Measurements from ENCODE around the gene DNAJC5. TPM values are rescaled to one million over a fixed set of nuclear protein-coding genes. Genes with fewer than 3 reads are reported as not detected.

DNAJC5 gene
- total and polyA plus RNA-seq, 4 donors: 25.1 to 64.5 (median 37.3) TPM

DNA sequence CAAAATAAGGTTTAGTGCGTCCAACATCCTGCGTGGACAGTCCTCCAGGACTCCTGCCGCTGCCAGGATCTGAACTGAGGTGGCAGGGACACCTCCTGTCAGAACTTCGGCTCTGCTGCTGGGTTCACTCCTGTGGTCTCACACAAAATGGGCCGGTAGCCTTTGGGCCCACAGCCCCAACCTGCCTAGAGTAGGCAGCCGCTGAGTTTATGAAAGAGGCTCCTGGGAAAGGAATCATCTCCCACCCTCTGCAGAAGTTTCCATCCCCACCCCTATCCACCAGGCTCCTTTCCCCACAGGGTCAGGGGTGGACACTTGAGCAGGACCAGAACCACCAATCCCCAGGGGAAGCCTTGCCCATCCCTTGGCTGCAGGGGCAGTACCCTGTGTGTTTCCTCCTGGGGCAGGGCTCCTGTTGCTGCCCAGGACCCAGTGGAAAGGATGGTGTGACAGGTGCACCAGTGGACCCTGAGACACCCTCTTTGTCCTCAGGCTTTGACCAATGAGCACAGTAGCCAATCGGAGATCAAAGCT, 35.7 kb upstream of the DNAJC5 start:
- H3K4me1 ChIP-seq (ENCODE audit: control insufficient read depth in 5 of 5, insufficient read depth in 5 of 5, low read length in 5 of 5): peaks cover 7 to 59% (median 31%) of the 10 kb centered on the region in 5 donors
- H3K9ac ChIP-seq (ENCODE audit: insufficient read depth in 1 of 2, low read length in 2 of 2): no peak overlapping the region
- no peaks in the 10 kb centered on the region for H3K9me3 ChIP-seq (ENCODE audit: control insufficient read depth in 4 of 4, insufficient read depth in 3 of 4, low read length in 3 of 4)
- peaks cover 0 to 5% (median 0%) of the 10 kb centered on the region in 3 donors for H3K27me3 ChIP-seq (ENCODE audit: control insufficient read depth in 3 of 3, insufficient read depth in 3 of 3, low read length in 2 of 3)
- DNase-seq: no peak
- H3K4me3 ChIP-seq: no peak overlapping the region
- H3K36me3 ChIP-seq (ENCODE audit: control insufficient read depth in 4 of 4, insufficient read depth in 4 of 4, low read length in 4 of 4): peaks cover 0 to 13% (median 3%) of the 10 kb centered on the region in 4 donors
- TF ChIP-seq CTCF (IDR thresholded peaks at IDR 0.05; ENCODE audit: control extremely low read depth, extremely low read depth): no peak
- WGBS, 2 donors: 35 to 46% methylated on average over 7 of the region's 7 CpGs
- no peak for ATAC-seq (ENCODE audit: insufficient read depth, low FRiP score)
- H3K27ac ChIP-seq (ENCODE audit: low read depth in 1 of 2, low read length in 1 of 2): peak overlapping the region; percentile 34 to 69

DNA sequence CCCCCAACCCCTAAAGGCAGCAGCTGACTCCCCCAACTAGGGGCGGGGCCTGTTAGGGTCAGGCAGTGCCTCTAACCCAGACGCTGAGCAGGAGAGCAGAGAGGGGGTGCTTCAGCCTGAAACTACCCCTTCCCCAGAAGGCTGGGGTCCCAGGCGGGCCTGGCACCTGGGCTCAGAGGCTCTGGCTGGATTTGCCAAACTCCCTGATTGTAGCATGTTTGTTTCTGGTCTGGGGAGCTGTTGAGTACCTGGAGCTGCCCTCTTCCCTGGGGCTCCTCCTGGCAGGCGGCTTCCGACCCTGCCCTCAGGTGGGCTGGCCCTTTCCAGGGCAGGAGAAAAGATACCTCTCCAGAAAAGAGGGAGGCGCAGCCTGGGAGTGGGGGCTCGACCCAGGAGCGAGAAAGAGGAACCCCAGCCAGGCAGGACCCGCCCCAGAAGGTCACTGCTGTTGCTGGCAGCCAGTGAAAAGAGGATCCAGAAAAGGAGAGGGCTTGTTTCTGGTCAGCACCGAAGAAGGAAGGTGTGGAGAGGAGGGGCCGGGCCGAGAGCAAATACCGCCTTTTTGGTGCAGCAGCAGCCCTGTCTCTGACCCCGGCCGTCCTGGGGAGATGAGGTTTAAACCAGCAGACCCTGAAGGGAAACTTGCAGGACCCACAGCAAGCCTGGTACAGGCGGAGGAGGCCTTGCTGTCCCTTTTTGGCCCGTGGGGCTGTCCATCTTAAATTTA, 34.4 kb upstream of the DNAJC5 start:
- no peak for TF ChIP-seq CTCF (IDR thresholded peaks at IDR 0.05; ENCODE audit: control extremely low read depth, extremely low read depth)
- H3K4me3 ChIP-seq: no peak overlapping the region
- H3K27me3 ChIP-seq (ENCODE audit: control insufficient read depth in 3 of 3, insufficient read depth in 3 of 3, low read length in 2 of 3): peaks cover 0 to 5% (median 0%) of the 10 kb centered on the region in 3 donors
- H3K9me3 ChIP-seq (ENCODE audit: control insufficient read depth in 4 of 4, insufficient read depth in 3 of 4, low read length in 3 of 4): no peaks in the 10 kb centered on the region
- H3K27ac ChIP-seq (ENCODE audit: low read depth in 1 of 2, low read length in 1 of 2): no peak overlapping the region
- H3K4me1 ChIP-seq (ENCODE audit: control insufficient read depth in 5 of 5, insufficient read depth in 5 of 5, low read length in 5 of 5): peaks cover 2 to 48% (median 26%) of the 10 kb centered on the region in 5 donors
- no peak for DNase-seq
- WGBS, 2 donors: 48 to 72% methylated on average over 17 of the region's 17 CpGs
- peaks cover 0 to 13% (median 3%) of the 10 kb centered on the region in 4 donors for H3K36me3 ChIP-seq (ENCODE audit: control insufficient read depth in 4 of 4, insufficient read depth in 4 of 4, low read length in 4 of 4)
- H3K9ac ChIP-seq (ENCODE audit: insufficient read depth in 1 of 2, low read length in 2 of 2): no peak overlapping the region
- ATAC-seq (ENCODE audit: insufficient read depth, low FRiP score): no peak

GRCh38 chr20:63861365-63861934, 33.5 kb upstream of the DNAJC5 start, which contains the start of gene ABHD16B:
ABHD16B (plus strand) TSS chr20:63861498; CDS start chr20:63861541, 43 bp downstream.
- no peak for TF ChIP-seq CTCF (IDR thresholded peaks at IDR 0.05; ENCODE audit: control extremely low read depth, extremely low read depth)
- DNase-seq: no peak
- Histone ChIP-seq H3K9ac (ENCODE audit: insufficient read depth in 1 of 2, low read length in 2 of 2) (no peak within 1 kb of the TSS), H3K27ac (ENCODE audit: low read depth in 1 of 2, low read length in 1 of 2) (no peak within 1 kb of the TSS), H3K4me1 (ENCODE audit: control insufficient read depth in 5 of 5, insufficient read depth in 5 of 5, low read length in 5 of 5) (peaks cover 0 to 42% (median 23%) of the 10 kb centered on the region in 5 donors), H3K4me3 (no peak within 1 kb of the TSS), H3K36me3 (ENCODE audit: control insufficient read depth in 4 of 4, insufficient read depth in 4 of 4, low read length in 4 of 4) (peaks cover 0 to 13% (median 3%) of the 10 kb centered on the region in 4 donors), H3K9me3 (ENCODE audit: control insufficient read depth in 4 of 4, insufficient read depth in 3 of 4, low read length in 3 of 4) (no peaks in the 10 kb centered on the region), H3K27me3 (ENCODE audit: control insufficient read depth in 3 of 3, insufficient read depth in 3 of 3, low read length in 2 of 3) (no peaks in the 10 kb centered on the region)
- ATAC-seq (ENCODE audit: insufficient read depth, low FRiP score): no peak
- 96 to 97% methylated on average over 49 to 59 of the region's 59 CpGs for WGBS, 2 donors
